Measurements from ENCODE around the gene MAML2.

- TF ChIP-seq POLR2AphosphoS5 (IDR thresholded peaks at IDR 0.05; ENCODE audit: low read depth, low read length) (no peak), CTCF (IDR thresholded peaks at IDR 0.05) (no peak), REST (IDR thresholded peaks at IDR 0.05; ENCODE audit: low read depth, low read length) (no peak), FOXM1 (IDR thresholded peaks at IDR 0.05; ENCODE audit: low read depth) (no peak), GABPA (IDR thresholded peaks at IDR 0.05; ENCODE audit: low read depth) (no peak), USF1 (IDR thresholded peaks at IDR 0.05; ENCODE audit: borderline replicate concordance, low read depth) (no peak)
Measured at GRCh38 chr11:96272529-96273222, 70.3 kb downstream of the MAML2 start.

Measured in SK-N-SH (cell line).